Measurements from ENCODE around the gene KIF3B.
A peak's percentile ranks its signal among the peaks of the same experiment; 100 is the strongest.

The KIF3B gene

GRCh38 chr20:32277361-32278198 is at the start of gene KIF3B:
Gene KIF3B (plus strand): TSS chr20:32277651. CDS start chr20:32309778, 32,127 bp downstream.
- DNase-seq (ENCODE audit: insufficient read length, low spot score): peak; percentile 97
- no peak for TF ChIP-seq CTCF (IDR thresholded peaks at IDR 0.05; ENCODE audit: insufficient read depth, missing control alignments)
- no peak for FAIRE-seq

- no peak for FAIRE-seq
- no peak for DNase-seq (ENCODE audit: insufficient read length, low spot score)
- TF ChIP-seq CTCF (IDR thresholded peaks at IDR 0.05; ENCODE audit: insufficient read depth, missing control alignments): no peak
Measured at GRCh38 chr20:32227744-32228688, 49.4 kb upstream of the KIF3B start.

GRCh38 chr20:32229251-32229747 is 48.2 kb upstream of the KIF3B start:
- DNase-seq (ENCODE audit: insufficient read length, low spot score) (no peak), FAIRE-seq (no peak)
- TF ChIP-seq CTCF (IDR thresholded peaks at IDR 0.05; ENCODE audit: insufficient read depth, missing control alignments): no peak

GRCh38 chr20:32230707-32231106 is 46.7 kb upstream of the KIF3B start:
- no peak for TF ChIP-seq CTCF (IDR thresholded peaks at IDR 0.05; ENCODE audit: insufficient read depth, missing control alignments)
- no peak for DNase-seq (ENCODE audit: insufficient read length, low spot score)
- no peak for FAIRE-seq

- DNase-seq (ENCODE audit: insufficient read length, low spot score): no peak
- TF ChIP-seq CTCF (IDR thresholded peaks at IDR 0.05; ENCODE audit: insufficient read depth, missing control alignments): no peak
- FAIRE-seq: no peak
Measured at GRCh38 chr20:32231245-32231644, 46.2 kb upstream of the KIF3B start.

- no peak for FAIRE-seq
- DNase-seq (ENCODE audit: insufficient read length, low spot score): no peak
- no peak for TF ChIP-seq CTCF (IDR thresholded peaks at IDR 0.05; ENCODE audit: insufficient read depth, missing control alignments)
Measured at GRCh38 chr20:32231847-32232246, 45.6 kb upstream of the KIF3B start.
